SU-DHL-6 (cell line): ENCODE results near the gene CLIC4.

Source experiments
- EZH2phosphoT487 ChIP-seq: fragments of 200-600 bp; sonication (generic), shearing (Covaris generic); conservative IDR thresholded peaks from 2 replicates; pipeline ENCODE4 v1.6.1; 2018; ENCODE audit warnings: mild to moderate bottlenecking, antibody characterized with exemption, low read length, moderate library complexity, mixed read lengths
- TF ChIP-seq, protein P1 (sequence below): fragments of 200-600 bp; sonication (generic); IDR thresholded peaks from one replicate; pipeline ENCODE4 v1.5.1; 2017; ENCODE audit warnings: antibody characterized with exemption, mild to moderate bottlenecking, low read length, moderate library complexity; ENCODE audit not compliant: insufficient read depth, poor library complexity, severe bottlenecking

DNA sequence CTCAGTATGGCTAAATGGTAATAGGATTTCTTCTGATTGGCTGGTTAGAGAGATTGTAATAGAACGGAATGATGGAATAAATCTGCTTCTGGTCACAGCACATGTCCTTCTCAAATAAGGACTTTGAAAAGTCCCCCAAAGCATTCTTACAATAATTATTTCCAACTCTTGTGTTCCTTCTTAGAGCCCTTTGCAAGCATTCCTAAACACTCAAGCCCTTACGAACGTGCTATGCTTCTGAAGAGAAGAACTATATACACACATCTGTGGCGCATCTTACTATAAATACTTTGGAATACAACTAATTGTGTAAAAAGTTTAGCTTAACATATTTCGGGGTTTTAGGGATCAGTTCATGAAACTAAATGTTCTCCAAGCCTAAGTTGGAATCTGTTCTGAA is 25.6 kb downstream of the CLIC4 start:
- TF ChIP-seq, protein P1, sequence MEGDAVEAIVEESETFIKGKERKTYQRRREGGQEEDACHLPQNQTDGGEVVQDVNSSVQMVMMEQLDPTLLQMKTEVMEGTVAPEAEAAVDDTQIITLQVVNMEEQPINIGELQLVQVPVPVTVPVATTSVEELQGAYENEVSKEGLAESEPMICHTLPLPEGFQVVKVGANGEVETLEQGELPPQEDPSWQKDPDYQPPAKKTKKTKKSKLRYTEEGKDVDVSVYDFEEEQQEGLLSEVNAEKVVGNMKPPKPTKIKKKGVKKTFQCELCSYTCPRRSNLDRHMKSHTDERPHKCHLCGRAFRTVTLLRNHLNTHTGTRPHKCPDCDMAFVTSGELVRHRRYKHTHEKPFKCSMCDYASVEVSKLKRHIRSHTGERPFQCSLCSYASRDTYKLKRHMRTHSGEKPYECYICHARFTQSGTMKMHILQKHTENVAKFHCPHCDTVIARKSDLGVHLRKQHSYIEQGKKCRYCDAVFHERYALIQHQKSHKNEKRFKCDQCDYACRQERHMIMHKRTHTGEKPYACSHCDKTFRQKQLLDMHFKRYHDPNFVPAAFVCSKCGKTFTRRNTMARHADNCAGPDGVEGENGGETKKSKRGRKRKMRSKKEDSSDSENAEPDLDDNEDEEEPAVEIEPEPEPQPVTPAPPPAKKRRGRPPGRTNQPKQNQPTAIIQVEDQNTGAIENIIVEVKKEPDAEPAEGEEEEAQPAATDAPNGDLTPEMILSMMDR: no peak
- TF ChIP-seq EZH2phosphoT487: no peak
